Sigmoid colon (tissue), 4 donors: ENCODE data around the gene HTT.

Experiments used
- CTCF ChIP-seq, 4 experiments: fragments of 450-650 bp in 3 of 4; fragments of 200-600 bp in 1 of 4; IDR thresholded peaks; one replicate each; pipeline ENCODE4 v1.5.1; 2016 to 2019; ENCODE audit warnings: antibody characterized with exemption in 4 of 4, mild to moderate bottlenecking in 3 of 4, moderate library complexity in 2 of 4
- EP300 ChIP-seq, 4 donors: sonication (generic); formaldehyde crosslinking; IDR thresholded peaks; one replicate each; pipeline ENCODE4 v1.6.1; 2017; ENCODE audit warnings: antibody characterized with exemption in 4 of 4
- POLR2A ChIP-seq, 2 donors: fragments of 450-650 bp; IDR thresholded peaks; one replicate each; pipeline ENCODE4 v1.6.1; 2016; ENCODE audit warnings: antibody characterized with exemption in 2 of 2, mild to moderate bottlenecking in 2 of 2, moderate library complexity in 2 of 2
- POLR2AphosphoS5 ChIP-seq, 4 donors: sonication (generic); formaldehyde crosslinking; IDR thresholded peaks; one replicate each; pipeline ENCODE4 v1.6.1; 2017; ENCODE audit warnings: antibody characterized with exemption in 4 of 4

DNA sequence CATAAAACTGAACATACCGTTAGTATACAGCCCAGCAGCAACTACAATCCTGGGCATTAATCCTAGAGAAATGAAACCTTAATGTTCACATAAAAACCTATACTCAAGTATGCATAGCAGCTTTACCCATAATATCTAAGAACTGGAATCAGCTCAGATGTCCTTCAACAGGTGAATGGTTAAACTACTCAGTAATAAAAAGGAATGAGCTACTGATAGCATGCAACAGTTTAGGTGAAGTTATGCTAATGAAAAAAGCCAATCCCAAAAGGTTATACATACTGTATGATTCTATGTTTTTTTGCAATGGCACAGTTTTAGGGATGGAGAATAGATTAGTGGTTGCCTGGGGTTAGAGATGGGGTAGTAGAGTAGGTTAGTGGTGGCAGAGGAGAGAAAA lies 9.3 kb downstream of the HTT start:
- TF ChIP-seq CTCF (IDR thresholded peaks at IDR 0.05) = no peak
- no peak for TF ChIP-seq POLR2AphosphoS5 (IDR thresholded peaks at IDR 0.05)
- no peak for TF ChIP-seq POLR2A (IDR thresholded peaks at IDR 0.05)
- no peak for TF ChIP-seq EP300 (IDR thresholded peaks at IDR 0.05)
